ENCODE results near the gene GOLGA6B. TPM values are rescaled to one million over a fixed set of nuclear protein-coding genes. Genes with fewer than 3 reads are reported as not detected.
"Not testable (repeated sequence)": the region's sequence is repeated elsewhere in the genome, so short reads cannot be mapped to it uniquely, and the experiment has no call there.

The GOLGA6B gene, protein sequence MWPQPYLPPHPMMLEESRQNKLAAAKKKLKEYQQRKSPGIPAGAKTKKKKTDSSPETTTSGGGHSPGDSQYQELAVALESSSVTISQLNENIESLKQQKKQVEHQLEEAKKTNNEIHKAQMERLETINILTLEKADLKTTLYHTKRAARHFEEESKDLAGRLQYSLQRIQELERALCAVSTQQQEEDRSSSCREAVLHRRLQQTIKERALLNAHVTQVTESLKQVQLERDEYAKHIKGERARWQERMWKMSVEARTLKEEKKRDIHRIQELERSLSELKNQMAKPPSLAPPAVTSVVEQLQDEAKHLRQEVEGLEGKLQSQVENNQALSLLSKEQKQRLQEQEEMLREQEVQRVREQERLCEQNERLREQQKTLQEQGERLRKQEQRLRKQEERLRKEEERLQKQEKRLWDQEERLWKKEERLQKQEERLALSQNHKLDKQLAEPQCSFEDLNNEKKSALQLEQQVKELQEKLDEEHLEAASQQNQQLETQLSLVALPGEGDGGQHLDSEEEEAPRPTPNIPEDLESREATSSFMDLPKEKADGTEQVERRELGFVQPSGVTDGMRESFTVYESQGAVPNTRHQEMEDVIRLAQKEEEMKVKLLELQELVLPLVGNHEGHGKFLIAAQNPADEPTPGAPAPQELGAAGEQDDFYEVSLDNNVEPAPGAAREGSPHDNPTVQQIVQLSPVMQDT
- total RNA-seq (2014; rRNA removed; shearing (Covaris generic)) = not detected in 2 replicates

DNA sequence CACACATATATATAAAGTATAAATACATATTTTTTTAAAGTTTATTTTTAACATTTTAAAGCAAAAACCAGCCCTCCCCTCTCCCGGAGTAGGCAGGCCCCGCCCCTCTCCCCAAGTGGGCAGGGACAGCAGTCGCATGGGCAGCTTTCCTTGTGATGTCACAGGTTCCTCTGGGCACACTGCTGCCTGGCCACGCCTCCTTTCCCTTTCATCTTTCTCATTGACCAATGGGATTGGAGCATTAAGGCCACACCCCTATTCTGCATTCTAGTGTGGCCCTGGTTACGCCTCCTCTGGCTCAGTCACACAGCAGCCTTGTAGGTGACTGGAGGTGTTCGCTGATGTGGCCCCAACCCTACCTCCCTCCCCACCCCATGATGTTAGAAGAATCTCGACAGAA, at the start of gene GOLGA6B:
Gene GOLGA6B, plus strand, starts transcription at position 301 of the 400 bp plus-strand sequence. Its CDS starts 41 bp downstream, at position 342.
- not testable (repeated sequence) for DNase-seq (ENCODE audit: low spot score)

DNA sequence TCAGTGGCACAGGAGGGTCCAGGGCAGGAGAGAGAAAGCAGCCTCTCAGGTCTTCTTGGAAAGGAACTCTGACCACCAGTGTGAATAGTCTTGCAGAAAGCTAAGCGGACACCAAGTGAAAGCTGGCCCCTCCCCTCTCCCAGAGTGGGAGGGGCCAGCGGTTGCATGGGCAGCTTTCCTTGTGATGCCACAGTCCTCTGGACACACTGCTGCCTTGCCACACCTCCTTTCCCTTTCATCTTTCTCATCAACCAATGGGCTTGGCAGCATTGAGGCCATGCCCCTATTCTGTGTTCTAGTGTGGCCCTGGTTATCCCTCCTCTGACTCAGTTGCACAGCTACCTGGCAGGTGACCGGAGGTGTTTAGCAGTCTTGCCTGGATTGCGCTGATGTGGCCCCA, 49.7 kb upstream of the GOLGA6B start:
- DNase-seq (ENCODE audit: low spot score) = no peak

DNA sequence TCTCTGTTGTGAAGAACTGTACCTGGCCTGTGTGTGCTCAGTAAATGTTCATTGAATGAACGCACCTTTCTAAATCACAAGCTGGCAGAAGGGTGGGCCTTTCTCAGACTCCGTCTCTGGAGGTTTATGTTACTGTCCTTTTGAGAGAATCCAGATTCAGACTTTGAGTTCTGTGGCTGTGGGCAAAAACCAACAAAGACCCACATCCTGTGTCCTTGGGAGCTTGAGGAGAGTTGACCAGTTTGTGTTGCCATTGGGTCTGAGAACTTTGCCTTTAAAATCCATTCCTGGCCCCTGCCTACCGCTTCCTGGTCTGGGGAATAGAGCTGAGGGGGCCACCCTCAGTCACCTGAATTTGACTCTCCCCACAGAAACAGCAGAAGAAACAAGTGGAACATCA, 46.4 kb upstream of the GOLGA6B start:
- not testable (repeated sequence) for DNase-seq (ENCODE audit: low spot score)

DNA sequence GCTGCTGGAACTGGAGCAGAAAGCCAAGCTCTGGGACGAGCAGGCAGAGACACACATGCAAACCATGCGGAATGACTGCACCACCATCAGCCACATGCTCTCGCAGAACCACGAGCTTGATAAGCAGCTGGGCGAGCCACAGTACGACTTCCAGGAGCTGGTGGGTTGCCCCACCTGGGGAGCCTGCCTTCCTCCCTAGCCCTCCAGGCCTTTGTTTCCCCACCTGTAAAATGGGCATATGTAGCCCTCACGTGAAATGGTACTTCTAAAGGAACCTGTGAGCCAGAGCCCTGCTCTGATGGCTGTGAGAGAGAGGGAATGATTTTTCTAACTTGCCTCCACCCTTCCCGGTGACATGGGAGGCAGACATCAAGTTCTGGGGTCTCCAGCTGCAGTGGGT, 44.6 kb upstream of the GOLGA6B start:
- DNase-seq (ENCODE audit: low spot score) = no peak

DNA sequence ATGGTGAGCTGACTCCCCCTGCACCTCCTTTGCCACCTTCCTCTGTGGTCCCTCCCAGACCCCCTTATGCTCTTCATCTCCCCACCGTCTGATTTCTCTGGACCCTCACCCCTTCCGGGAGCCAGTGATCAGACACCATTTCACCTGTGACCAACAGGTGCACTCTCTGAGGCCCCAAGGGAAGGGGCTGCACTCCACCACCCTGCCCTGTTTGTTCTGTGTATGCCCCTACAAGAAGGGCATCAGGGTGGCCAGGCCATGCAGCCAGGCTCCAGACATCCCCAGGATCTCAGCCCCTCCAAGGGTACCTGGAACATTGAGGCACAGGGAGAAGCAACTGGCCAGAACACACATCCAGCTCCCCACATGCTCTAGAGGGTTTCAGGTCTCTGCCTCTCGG, 42.2 kb upstream of the GOLGA6B start:
- DNase-seq (ENCODE audit: low spot score) = not testable (repeated sequence)

DNA sequence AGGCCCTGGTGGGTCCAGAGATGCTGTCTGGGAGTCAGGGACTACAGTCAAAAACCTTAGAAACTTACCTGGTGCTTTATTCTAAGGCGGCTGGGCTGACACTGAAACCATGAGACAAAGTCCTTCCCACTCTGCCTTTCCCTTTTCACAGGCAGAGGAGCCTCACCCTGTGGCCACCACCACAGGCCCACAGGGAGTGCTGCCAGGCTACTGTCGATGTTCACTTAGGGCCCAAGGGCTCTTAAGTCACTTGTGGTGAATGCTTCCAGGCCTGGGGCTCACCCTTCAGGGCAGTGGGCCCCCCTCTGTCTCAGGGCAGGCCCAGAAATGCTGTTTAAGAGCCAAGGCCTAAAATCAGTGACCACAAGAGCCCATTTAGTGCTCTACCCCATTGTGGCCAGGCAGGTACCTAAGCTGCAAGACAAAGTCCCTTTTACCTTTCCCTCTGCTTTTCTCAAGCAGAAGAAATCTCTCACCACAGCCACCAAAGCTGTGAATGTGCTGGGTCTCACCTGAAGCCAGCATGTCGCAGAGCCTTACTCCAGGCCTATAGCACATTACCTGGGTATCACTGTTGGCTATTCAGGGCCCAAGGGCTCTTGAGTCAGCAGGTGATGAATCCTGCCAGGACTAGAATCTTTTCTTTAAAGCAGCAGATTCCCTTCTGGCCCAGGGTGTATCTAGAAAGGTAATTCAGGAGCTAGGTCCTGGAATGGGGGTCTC, 39.5 kb upstream of the GOLGA6B start:
- DNase-seq (ENCODE audit: low spot score) = no peak

DNA sequence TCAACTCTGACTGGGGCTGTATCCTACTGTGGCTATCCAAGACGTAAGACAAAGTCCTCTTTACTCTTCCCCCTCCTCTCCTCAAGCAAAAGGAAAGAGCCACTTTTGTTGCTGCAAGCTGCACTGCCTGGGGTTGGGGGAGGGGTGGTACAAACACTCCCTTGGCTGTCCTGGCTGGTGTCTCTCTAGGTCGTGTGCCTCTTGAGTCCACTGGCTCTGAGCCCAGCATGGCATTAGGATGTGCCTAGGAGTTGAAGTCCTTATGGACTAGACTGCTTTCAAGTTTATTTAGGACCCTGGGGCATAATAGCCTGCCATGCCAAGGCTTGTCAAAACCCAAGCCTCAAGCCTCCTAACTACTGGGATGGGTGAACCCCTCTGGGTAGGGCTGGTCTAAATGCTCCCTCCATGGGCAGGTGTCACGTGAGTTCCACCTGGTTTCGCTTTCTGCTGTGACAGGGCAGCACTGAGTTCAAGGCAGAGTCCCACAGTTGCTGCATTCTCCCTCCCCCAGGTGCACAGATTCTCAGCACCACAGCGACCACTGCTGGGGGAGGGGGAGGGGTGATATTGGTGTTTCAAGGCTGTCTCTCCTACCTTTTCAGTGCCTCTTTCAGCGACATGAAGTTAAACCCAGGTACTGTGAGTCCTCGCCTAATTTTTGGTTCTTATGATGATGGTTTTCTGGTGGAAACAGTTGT, 38.8 kb upstream of the GOLGA6B start:
- DNase-seq (ENCODE audit: low spot score) = not testable (repeated sequence)

DNA sequence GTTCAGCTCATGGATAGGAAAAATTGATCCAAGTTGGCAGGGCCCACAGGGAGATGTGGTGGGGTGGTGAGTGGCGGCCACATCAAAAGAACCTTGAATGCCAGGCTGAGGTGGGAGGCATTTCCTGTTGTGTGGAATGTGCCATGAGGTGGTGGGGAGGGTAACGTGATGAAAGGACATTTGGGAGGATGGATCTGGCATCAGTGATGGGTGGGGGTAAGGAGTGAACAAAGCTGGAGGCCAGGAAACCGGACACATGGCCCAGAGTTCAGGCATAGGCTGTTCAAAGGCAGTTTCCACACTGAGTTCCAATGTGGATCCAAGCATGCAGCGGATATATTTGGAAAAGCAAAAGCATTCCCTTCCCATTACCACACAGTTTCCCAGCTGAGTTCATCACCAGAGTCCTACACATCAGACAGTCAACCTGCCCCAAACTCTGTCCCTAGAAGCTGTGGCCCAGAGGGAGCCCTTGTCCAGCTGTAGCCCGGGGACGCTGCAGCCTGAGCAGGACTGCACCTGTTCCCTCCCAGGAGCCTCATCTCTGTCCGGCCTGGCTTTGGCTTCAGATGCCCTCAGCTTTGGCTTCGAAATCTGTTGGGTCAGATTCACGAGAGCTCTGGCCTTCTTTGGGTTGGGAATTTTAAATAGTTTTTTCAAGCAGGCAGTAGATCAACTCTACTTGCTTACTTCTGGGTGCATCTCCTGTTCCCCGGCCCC, 37.8 kb upstream of the GOLGA6B start:
- no peak for DNase-seq (ENCODE audit: low spot score)

DNA sequence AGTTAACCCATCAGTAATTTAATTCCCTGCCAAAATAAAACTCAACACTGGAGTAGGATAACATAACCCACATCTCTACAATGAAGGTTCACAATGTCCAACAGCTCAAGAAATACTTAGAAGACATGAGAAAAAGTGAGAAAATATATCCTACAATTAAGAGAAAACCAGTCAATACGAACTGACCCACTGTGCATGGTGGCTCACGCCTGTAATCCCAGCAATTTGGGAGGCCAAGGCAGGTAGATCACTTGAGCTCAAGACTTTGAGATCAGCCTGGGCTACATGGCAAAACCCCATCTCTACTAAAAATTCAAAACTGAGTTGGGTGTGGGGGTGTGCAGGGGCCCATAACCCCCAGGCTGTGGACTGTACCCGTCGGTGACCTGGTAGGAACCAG, 30.6 kb upstream of the GOLGA6B start:
- not testable (repeated sequence) for DNase-seq (ENCODE audit: low spot score)

DNA sequence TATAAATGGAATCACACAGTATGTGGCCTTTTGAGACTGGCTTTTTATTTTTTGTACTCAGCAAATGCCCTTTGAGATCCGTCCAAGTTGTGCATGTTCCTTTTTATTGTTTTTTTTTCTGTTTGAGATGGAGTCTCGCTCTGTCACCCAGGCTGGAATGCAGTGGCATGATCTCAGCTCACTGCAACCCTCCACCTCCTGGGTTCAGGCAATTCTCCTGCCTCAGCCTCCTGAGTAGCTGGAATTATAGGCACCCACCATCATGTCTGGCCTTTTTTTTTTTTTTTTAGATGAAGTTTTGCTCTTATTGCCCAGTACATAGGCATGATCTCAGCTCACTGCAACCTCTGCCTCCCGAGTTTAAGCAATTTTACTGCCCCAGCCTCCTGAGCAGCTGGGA, 28.3 kb upstream of the GOLGA6B start:
- not testable (repeated sequence) for DNase-seq (ENCODE audit: low spot score)

DNA sequence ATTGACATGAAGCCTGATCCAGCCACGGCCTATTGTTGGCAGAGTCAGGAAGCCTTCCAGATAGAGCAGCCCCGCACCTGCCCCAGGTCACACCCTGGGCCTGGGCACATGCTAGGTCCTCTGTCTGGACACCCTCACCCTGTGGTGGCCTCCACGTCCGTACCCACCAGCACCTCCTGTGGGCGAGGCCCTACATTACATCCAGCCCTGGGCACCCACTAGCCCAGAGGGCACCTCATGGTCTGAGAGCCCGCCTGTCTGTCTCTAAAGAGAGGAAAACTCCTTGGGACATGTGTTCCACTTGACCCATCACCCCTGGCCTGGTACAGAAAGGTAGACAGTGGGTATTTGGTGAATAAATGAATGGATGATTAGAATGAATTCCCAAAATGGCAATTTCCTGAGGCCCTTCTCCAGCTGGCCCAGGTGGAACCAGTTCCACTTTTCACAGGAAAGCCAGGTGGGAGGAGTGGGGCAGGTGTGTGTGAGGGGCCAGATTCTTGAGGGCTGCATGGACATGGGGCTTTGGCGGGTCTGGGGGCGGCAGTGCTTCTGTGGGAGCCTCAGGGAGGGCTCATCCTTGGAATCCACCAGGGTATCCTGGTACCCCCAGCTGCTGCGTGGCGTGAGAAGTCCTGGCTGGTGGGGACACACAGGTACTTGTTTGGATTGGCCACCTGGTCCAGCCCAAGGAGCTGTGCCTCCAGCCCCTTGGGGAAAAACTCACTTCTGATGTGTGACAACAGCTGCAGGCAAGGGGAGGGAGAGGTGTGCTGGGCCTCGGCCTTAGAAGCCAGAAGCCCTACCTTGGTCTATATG, 26.0 kb upstream of the GOLGA6B start:
- DNase-seq (ENCODE audit: low spot score) = not testable (repeated sequence)

DNA sequence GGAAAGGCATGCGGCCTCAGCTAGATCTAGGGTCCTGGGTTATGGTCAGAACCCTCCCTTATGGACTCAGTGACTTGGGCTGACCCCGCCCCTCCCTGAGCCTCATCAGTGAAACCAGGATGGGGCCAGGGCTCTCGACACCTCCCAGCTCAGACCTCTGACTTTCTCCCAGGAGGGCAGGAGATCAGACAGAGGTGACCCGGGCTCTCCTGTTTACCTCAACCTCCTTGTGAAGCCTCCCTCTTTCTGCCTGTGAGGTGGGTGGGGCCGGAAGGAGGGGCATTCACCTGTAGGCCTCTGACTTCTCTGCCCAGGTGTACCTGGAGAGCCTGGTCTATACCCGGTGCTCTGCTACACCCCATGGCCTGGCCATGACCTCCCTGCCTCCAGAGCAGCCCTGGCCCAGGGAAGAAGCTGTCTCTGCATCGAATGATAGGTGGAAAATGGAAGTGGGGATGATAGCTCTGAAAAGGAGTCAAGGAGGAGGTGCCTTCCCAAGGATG, 25.4 kb upstream of the GOLGA6B start:
- not testable (repeated sequence) for DNase-seq (ENCODE audit: low spot score)

DNA sequence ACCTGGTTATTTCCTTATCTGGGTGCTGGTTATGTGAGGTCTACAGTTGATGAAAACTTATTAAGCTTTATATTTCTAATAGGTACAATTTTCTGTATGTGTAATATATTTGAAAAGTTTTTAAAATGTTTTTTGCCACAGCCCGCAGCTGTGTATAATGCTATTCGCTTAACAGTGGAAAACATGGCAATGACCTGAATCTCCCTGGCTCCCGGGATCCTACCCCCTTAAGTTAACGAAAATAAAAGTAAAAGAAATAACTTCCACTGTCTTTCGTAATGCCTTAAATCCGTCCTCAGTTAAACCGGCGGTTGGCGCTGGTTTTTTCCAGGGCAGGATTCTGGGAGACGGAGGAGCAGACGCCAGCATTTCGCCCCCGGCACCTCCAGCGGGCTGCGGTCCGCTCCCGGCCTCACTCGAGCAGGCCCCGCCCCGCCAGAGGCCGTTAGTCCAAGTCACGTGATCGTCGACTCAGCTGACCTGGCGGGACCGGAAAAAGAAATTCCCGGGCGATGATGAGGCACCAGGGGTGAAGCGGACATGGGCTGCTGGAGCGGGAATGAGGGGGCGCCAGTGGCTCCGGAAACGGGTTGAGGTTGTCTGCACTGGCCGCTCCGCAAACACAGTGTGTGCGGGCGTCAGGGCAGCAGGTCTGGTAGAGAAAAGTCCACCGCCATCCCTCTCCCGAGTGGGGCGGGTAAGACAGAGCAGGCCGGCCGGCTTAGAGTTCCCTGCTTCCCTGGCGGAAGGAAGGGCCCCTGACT, 17.8 kb upstream of the GOLGA6B start:
- DNase-seq (ENCODE audit: low spot score) = peak; percentile 63

DNA sequence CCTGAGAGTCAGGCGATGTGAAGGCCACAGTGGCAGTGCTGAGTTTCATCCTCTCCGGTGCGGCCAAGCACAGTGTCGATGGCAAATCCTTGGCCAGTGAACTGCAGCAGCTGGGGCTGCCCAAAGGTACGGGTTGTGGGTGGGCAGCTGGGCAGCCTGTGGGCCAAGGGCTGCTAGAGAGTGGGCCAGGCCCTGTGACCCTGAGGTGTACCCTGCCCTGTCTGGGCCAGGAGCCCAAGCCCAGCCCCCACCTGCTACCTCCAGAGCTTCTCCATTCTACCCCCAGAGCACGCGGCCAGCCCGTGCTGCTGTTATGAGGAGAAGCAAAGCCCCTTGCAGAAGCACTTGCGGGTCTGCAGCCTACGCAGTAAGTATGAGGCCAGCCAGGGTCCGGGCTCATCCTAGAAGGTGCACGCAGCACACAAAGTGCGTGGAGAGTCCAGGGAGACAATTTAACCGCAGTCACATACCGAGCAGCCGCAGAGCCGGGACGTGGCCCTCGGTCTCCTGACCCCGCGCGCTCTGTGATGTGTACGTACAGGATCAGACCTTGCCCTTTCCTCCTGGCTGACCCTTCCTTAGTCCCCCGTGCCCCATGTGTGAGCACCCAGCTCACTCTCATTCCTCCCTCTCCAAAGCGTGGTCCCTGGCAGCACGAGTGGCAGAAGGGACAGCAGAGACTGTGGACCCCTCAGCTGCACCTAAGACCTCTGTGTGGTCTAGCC, 14.6 kb upstream of the GOLGA6B start:
- DNase-seq (ENCODE audit: low spot score) = not testable (repeated sequence)

DNA sequence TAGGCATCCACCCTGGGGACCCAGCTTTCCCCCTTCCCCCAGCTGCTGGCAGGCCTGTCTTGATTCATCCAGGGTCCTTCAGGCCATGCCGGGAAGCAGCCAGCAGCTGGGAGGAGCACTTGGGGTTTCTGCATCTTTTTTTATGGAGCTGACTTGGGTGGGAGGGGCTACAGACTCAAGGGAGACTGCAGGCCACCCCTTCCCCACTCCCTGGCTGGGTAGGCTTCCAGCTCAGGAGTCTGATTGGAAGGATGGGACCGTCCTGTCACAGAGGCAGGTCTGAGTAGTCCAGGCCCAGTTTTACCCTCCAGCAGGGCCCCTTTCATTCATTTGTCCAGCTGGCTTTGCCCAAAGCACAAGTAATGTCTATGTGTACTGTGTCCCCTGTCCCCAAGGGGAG, 12.2 kb upstream of the GOLGA6B start:
- DNase-seq (ENCODE audit: low spot score) = not testable (repeated sequence)

DNA sequence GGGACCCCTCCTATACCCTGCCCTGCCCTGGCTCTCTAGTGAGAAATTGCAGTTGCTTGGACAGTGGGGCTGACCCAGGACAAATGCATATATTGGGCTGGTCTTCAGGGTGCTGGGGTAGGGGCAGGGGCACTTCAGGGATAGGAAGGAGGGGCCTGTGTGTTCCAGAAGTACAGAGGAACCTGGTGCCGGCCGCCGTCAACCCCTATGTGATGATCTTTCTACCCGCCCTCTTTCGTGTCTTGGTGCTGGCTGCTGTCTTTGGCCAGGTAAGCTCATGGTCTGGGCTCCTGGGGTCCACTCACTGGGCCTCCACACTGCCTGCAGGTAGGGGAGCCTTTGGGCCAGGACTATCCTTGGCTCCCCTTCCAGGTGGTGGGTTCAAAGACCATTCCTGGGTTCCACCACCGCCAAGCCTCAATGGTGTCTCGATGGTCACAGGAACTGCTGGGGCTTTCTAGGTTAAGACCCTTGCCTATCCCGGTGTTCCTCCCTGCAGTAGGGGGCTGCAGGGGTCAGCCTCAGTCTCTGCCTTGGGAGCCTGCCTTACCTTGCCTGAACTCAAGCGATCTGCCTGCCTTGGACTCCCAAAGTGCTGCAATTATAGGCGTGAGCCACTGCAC, 5.8 kb upstream of the GOLGA6B start:
- DNase-seq (ENCODE audit: low spot score) = not testable (repeated sequence)

DNA sequence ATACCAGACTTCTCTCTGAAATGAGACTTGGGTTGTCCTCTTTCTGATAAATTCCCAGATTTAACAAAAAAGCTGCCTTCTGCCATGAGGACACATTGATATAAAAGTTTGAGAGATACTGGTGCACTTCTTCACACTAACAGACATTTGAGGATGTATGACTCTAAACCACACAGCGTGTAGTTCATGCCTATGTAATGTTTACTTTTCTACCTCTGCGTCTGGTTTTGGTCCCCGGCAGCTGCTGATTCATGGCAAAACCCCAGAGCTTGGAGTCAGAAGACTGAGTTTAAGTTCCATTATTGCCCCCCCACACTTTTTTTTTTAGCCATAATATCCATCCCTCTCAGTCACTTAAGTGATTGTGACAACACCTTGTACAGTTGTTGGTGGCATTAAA, 1.5 kb downstream of the GOLGA6B start:
- not testable (repeated sequence) for DNase-seq (ENCODE audit: low spot score)

DNA sequence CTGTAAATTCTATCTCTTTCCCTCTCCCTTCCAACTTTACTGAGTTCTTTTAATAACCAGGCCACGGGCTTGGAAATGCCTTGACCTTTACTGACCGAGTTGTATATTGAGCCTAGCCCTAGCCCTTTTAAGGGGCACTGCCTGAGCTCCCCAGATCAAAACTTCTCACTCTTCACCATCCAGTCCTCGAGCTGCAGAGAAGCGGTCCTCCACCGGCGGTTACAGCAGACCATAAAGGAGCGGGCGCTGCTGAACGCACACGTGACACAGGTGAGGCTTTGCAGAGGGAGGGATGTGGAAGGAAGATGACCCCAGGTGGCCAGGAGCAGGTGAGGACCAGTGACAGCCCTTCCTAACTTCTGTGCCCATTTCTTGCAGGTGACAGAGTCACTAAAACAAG, 6.6 kb downstream of the GOLGA6B start:
- DNase-seq (ENCODE audit: low spot score) = not testable (repeated sequence)

Measured in H4 (cell line).